IPS DF 6.9 (cell line): ENCODE data around the gene ZNF440.

Experiments
- DNase-seq: peaks from one replicate; pipeline ENCODE4 v3.0.0-alpha.2; 2013; ENCODE audit warnings: low read depth, low spot score
- H3K27ac ChIP-seq: one replicate; pipeline ENCODE4 v1.5.1; 2013; ENCODE audit warnings: low read length, control low read depth
- H3K27me3 ChIP-seq: 2 replicates; pipeline ENCODE4 v1.6.1; 2013; ENCODE audit warnings: mild to moderate bottlenecking, low read length; ENCODE audit not compliant: control insufficient read depth, insufficient read depth
- H3K36me3 ChIP-seq: 2 replicates; pipeline ENCODE4 v1.6.1; 2013; ENCODE audit warnings: low read length; ENCODE audit not compliant: control insufficient read depth, insufficient read depth
- H3K4me1 ChIP-seq: 2 replicates; pipeline ENCODE4 v1.6.1; 2013; ENCODE audit warnings: low read length; ENCODE audit not compliant: control insufficient read depth, insufficient read depth
- H3K4me3 ChIP-seq: 2 replicates; pipeline ENCODE4 v1.5.1; 2013; ENCODE audit warnings: mild to moderate bottlenecking, low read length
- H3K9me3 ChIP-seq: 2 replicates; pipeline ENCODE4 v1.6.1; 2013; ENCODE audit warnings: low read length, inconsistent platforms; ENCODE audit not compliant: control insufficient read depth, insufficient read depth
- WGBS: extraction: QIAGEN DNeasy Blood & Tissue Kit; methylation state at CpG from one replicate; pipeline ENCODE4 v1.1.7; 2013; ENCODE audit warnings: mixed read lengths, missing lambda C conversion rate; ENCODE audit not compliant: insufficient read length, insufficient coverage; 5-methylcytosine and 5-hydroxymethylcytosine counted together

Gene ZNF440

GRCh38 chr19:11882606-11883005, 68.5 kb downstream of the ZNF440 start:
- H3K4me3 ChIP-seq, result no peak overlapping the region
- no peaks in the 10 kb centered on the region for H3K36me3 ChIP-seq
- no peak overlapping the region for H3K27ac ChIP-seq
- H3K27me3 ChIP-seq, result no peaks in the 10 kb centered on the region
- WGBS, result no CpG with 5 or more reads among the region's 2 CpGs
- H3K9me3 ChIP-seq, result no peaks in the 10 kb centered on the region
- no peak for DNase-seq
- peaks cover 3% of the 10 kb centered on the region; the same call in 1 of the 2 replicates for H3K4me1 ChIP-seq
